Stomach (tissue), 4 donors: Measurements from ENCODE around the gene FBXO45.

ENCODE experiments used
- EP300 ChIP-seq: sonication (generic); formaldehyde crosslinking; IDR thresholded peaks from one replicate; pipeline ENCODE4 v1.6.1; 2017; ENCODE audit warnings: antibody characterized with exemption
- POLR2A ChIP-seq, 4 donors: fragments of 450-650 bp; IDR thresholded peaks; one replicate each; pipeline ENCODE4 v1.6.1; 2016; ENCODE audit warnings: antibody characterized with exemption in 4 of 4, control low read depth in 2 of 4, mild to moderate bottlenecking in 1 of 4, moderate library complexity in 1 of 4
- POLR2AphosphoS5 ChIP-seq, 3 donors: sonication (generic); formaldehyde crosslinking; IDR thresholded peaks; one replicate each; pipeline ENCODE4 v1.6.1; 2016; ENCODE audit warnings: antibody characterized with exemption in 3 of 3
- TF ChIP-seq, protein P1 (sequence below), 7 experiments: fragments of 450-650 bp in 4 of 7; fragments of 200-600 bp in 3 of 7; sonication (generic) in 3 of 7; IDR thresholded peaks; one replicate each; pipeline ENCODE4 v1.5.1; 2016 to 2019; ENCODE audit warnings: antibody characterized with exemption in 7 of 7, control low read depth in 2 of 7, mild to moderate bottlenecking in 1 of 7

DNA sequence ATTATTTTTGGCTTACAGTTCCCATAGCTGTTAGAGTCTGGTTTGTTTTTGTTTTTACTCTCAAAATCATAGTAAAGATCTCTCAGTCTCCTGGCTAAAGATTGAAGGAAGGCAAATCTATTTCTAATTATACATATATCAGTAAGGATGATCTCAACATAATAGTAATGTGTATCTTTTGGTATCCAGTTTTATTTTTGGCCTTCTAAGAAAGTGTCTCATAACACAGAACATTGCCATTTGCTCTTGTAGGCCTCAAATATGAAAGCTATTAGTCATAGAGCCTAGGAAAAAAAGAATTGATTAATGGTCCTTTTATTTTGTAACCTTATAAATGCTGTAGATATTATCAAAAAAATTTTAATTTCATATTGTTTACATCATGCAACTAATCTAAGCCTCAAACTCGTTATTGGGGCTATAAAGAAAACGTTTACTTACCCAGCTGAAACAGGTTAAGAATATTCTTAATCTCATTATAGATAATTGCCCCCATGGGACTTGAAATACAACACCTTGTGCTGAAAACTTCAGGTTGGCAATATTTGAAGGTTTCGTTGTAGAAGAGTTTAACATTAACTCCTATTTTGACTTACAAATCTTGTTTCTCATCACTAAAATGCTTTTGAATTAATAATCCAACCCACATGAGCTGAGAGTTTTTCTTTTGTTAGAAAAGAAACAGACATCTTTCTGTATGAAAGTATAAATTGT, 16.7 kb downstream of the FBXO45 start:
- no peak for TF ChIP-seq POLR2AphosphoS5 (IDR thresholded peaks at IDR 0.05)
- TF ChIP-seq, protein P1, sequence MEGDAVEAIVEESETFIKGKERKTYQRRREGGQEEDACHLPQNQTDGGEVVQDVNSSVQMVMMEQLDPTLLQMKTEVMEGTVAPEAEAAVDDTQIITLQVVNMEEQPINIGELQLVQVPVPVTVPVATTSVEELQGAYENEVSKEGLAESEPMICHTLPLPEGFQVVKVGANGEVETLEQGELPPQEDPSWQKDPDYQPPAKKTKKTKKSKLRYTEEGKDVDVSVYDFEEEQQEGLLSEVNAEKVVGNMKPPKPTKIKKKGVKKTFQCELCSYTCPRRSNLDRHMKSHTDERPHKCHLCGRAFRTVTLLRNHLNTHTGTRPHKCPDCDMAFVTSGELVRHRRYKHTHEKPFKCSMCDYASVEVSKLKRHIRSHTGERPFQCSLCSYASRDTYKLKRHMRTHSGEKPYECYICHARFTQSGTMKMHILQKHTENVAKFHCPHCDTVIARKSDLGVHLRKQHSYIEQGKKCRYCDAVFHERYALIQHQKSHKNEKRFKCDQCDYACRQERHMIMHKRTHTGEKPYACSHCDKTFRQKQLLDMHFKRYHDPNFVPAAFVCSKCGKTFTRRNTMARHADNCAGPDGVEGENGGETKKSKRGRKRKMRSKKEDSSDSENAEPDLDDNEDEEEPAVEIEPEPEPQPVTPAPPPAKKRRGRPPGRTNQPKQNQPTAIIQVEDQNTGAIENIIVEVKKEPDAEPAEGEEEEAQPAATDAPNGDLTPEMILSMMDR (IDR thresholded peaks at IDR 0.05) = no peak
- TF ChIP-seq EP300 = no peak
- TF ChIP-seq POLR2A (IDR thresholded peaks at IDR 0.05) = no peak
